Measurements from ENCODE around the gene RPL18A.

The RPL18A gene

GRCh38 chr19:17841810-17842662, 17.7 kb upstream of the RPL18A start:
- peak in 37 of 51 donors; percentile 3 to 78 (median 48) for DNase-seq

DNA sequence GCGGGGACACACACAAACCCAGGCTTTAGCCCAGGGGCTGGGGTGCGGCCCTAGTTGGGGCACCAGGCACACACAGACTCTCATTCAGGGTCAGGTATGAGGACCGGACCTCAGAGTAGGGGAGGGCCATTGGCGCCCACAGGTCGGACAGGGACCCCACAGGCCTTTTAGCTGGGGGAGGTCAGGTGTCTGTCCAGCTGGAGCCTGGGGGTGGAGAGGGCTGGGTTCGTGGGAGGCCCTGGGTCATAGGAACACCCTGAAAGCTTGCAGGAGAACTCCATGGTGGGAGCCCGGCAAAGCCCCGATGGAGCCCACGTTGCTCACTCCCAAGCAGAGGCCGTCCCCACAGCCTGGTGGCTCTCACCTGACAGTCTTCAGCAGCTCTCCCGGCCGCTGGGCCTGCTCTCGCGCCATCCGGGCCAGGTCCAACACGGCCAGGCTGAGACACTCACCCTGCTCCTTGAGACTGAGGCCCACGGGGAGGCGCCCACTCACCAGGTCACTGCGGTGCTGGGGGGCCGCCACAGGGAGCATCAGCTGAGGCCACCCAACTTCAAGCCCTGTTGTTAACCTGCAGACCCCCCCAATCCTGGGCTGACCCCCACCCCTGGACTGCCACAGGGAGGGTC, 16.9 kb upstream of the RPL18A start:
- DNase-seq = no peak

DNA sequence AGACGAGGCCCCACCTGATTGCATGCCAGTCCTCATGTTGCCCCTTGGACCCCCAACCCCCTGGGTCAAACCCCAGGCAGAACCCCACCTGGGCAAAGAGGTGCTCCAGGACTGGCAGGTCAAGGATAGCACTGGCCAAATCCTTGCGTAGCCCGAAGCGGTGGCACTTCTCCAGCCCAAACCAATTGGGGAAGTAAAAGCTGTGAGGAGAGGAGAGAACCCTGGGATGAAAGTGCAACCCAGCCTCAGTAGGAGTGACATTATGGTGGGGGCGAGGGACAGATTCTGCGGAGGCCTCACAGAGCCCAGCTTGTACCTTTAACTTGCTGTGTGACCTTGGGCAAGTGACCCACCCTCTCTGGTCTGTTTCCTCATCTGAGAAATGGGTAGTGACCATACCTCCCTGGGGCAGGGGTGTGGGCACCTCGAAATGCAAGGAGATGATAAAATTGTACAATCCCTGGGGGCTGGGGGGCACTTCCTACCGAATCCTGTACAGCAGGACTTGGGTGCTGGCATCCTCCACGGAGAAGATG, 16.4 kb upstream of the RPL18A start:
- no peak for DNase-seq

DNA sequence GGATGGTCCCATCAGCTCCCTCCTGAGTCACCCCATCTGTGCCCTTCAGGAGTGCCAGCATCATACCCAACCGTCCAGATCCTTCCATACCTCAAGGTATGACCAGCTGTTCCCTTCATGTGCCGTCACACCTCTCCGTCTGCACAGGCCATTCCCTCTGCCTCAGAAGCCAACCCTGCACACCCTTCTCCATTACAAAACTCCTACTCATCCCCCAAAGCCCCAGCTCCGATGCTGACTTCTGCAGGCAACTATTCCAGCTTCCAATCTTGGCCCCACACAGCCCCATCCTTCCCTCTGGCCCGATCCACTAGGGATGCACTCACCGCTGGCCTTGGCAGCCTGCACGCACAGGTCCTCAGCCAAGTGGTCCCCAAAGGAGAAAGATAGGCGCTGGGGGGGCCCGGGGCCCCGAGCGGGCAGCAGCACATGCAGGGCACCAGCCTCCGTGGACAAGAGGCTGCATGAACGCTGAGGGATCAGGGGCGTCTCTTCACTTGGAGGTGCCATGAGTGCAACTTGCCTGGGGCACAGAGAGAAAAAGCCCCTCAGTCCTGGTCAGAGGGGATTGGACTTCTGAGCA, 15.7 kb upstream of the RPL18A start:
- no peak for DNase-seq

DNA sequence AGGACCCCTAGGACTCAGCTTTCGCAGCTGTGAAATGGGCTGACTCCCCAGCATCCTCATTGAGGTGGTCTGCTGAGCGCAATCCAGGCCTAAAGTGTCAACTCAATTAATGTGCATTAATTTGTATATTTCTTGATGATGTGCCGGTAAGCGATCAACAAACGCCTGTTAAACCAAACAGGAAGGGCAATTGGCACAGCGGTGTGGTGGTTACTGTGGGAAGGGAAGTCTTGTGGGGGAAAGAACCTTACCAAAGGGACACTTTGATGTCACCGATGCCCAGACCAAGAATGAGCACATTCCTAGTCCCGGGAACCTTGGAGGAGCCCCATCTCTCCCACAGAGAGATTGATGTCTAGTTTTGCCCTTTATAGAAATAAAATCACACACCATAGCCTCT, 13.6 kb upstream of the RPL18A start:
- DNase-seq = no peak

GRCh38 chr19:17847538-17848366, 12.0 kb upstream of the RPL18A start, which contains the start of gene JAK3:
Gene JAK3, minus strand, starts transcription at chr19:17847982. Its CDS starts 3,565 bp downstream, at chr19:17844417.
- DNase-seq = peak in 41 of 51 donors; percentile 14 to 76 (median 41)

GRCh38 chr19:17848595-17849292, 11.0 kb upstream of the RPL18A start:
- DNase-seq = no peak

GRCh38 chr19:17854061-17854460, 5.6 kb upstream of the RPL18A start:
- no peak for DNase-seq

GRCh38 chr19:17855280-17856152, 4.2 kb upstream of the RPL18A start:
- DNase-seq = peak in 50 of 51 donors; percentile 6 to 88 (median 62)

- DNase-seq = peak in 2 of 51 donors; percentile 4 to 29
Observed at GRCh38 chr19:17860331-17860992, 752 bp downstream of the RPL18A start.

GRCh38 chr19:17860993-17861360, 1.3 kb downstream of the RPL18A start:
- no peak for DNase-seq

DNA sequence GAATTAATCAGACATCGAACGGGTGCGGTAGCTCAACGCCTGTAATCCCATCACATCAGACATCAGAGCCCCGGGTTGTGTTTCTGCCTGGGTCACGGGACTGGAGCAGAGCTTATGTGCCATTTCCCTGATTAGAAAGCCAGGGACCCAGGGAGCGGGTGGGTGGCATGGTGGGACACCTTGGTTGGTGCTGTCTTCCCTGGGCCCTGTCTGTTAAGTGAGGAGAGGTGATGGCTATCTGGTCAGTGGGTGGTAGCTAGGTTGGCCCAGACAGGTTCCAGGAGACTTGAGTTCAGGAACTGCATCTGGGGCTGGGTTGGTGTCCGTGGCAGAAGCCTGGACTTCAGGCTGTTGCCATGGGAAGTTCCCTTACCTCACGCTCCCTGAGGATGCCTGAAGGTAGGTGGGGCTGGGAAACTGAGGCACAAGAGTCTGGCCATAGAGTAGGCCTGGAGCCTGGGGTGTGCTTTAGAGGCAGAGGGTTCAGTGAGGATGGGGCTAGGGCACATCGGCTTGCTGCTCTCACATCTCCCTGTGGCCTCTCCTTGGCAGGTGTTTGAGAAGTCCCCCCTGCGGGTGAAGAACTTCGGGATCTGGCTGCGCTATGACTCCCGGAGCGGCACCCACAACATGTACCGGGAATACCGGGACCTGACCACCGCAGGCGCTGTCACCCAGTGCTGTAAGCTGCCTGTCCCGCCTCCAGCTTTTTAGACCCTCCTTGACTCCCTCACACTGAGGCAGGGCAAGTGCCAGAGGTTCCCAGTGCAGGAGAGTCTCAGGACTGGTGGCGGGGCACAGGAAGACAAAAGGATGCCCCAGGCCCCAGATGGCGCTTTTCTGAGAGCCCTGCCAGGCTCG, 2.1 kb downstream of the RPL18A start:
- DNase-seq = no peak

DNA sequence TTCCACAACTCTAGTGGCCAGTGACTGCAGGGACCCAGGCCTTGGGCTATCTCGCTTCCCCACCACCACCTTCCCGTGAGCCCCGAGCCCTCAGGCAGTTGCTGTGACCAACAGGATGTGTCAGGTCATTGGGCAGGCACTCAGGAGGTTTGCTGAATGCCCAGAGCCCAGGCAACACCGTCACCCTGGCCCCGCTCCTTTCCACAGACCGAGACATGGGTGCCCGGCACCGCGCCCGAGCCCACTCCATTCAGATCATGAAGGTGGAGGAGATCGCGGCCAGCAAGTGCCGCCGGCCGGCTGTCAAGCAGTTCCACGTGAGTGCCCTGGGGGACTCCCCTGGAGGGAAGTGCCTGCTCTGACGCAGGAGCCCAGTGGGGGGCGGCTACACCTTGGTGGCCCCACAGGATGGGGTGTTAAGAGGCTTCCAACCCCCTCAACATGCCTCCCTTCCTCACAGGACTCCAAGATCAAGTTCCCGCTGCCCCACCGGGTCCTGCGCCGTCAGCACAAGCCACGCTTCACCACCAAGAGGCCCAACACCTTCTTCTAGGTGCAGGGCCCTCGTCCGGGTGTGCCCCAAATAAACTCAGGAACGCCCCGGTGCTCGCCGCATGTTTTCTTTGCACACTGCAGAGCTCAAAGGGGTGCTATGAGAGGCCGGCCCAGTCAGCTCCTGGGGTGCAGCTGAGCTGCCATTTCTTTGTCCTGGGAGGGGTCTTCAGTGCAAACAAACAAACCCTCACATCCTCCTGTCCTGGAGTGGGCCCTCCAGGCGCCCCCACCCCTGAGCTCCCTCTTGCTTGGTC, 3.2 kb downstream of the RPL18A start:
- no peak for DNase-seq

DNA sequence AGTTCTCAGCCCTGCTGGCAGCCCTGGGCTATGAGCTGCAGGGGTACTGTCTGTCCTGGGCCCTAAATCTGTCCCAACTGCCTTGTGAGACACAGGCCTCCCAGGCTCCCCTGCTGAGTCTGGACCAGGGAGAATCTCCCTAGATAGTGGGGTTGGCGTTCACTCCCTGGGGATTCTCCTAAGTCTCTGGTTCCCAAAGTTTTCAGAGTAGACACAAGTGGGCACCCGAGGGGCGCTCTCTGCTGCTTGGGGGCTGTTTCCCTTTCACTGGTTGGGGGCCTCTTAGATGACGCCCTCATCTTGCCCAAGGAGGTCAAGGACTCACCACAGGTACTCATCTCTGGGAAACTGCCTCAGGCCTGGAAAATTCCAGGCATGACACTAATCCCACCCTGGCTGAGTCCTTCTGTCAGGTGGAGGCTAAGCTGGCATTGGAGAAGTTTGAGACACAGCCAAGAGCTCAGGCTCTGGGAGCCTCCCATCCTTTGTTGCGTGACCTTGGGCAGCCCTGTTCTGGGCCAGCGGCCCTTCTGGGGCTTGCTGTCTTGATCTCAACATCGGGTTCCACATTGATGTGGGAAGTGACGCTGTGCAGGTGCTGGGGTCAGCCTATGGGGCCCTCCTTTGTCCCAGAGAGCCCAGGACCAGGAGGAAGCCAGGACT, 3.9 kb downstream of the RPL18A start:
- no peak for DNase-seq

GRCh38 chr19:17865364-17866311, 5.9 kb downstream of the RPL18A start:
- no peak for DNase-seq

All from hypothalamus (tissue), 51 donors.